Measurements from ENCODE around the gene WT1. TPM values are rescaled to one million over a fixed set of nuclear protein-coding genes. Genes with fewer than 3 reads are reported as not detected.

Gene WT1
- total and polyA plus RNA-seq, 2 of the 4 experiments (the other 2 are of a cell fraction): not detected

DNA sequence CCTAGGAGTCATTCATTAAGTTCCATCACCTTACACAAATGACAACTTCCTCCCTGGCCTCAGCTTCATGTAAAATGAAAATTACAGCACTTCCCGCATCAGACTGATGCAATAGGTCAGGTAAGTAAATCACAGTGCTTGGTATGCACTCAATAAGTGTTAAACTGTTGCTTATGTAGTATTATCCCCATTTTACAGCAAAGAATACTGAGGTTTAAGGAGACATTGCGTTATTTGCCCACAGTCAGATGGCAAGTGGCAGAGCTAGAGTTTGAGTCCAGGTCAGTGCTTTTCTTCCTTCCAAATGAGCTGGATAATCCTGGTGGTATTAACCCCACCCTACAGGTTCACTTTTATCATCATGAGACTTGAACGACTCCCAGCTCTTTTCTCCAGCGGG is 29.7 kb downstream of the WT1 start:
- H4K91ac ChIP-seq (ENCODE audit: insufficient read depth, low read depth, low read length): no peak overlapping the region
- no peak overlapping the region for H3K23ac ChIP-seq (ENCODE audit: low read depth, low read length)
- H3K9ac ChIP-seq (ENCODE audit: low read depth, low read length): no peak overlapping the region
- no peak overlapping the region for H4K5ac ChIP-seq (ENCODE audit: low read depth, low read length)
- H3K18ac ChIP-seq (ENCODE audit: low read depth, low read length): no peak overlapping the region
- H3K56ac ChIP-seq (ENCODE audit: extremely low read depth, insufficient read depth, low read length): no peak overlapping the region
- H2BK5ac ChIP-seq (ENCODE audit: low read depth, low read length, poor library complexity, severe bottlenecking): no peak overlapping the region
- no peak overlapping the region for H2AK5ac ChIP-seq (ENCODE audit: low read depth, low read length)
- POLR2A ChIA-PET (ENCODE audit: unreplicated experiment): no interaction called here
- no peak overlapping the region for H3K14ac ChIP-seq (replicated peaks; ENCODE audit: low read depth, low read length)
- dilution Hi-C loops (cut with HindIII; ENCODE audit: low sequenced_read_pairs, unreplicated experiment) (no loop called here), intact Hi-C loops (cut with micrococcal nuclease) (no loop called here), in situ Hi-C loops (cut with MboI; ENCODE audit: low sequenced_read_pairs) (no loop called here)
- H3K27me3 ChIP-seq (ENCODE audit: control insufficient read depth, insufficient read depth, low read length): no peaks in the 10 kb centered on the region; the same call in 1 of the 2 replicates
- no peak overlapping the region for H3K4me2 ChIP-seq (ENCODE audit: low read depth, low read length)
- no peak overlapping the region for H4K8ac ChIP-seq (ENCODE audit: low read depth in 2 of 2, low read length in 2 of 2)
- DNase-seq (no peak), ATAC-seq (ENCODE audit: low read depth) (no peak)
- no peak overlapping the region for H2BK20ac ChIP-seq (ENCODE audit: low read depth, low read length)
- 60% methylated on average over 1 of the region's 4 CpGs; no CpG with 5 or more reads in 1 of the 2 experiments for WGBS, 2 experiments (ENCODE audit: extremely low coverage in 2 of 2, insufficient read length in 1 of 2)
- H2AFZ ChIP-seq (replicated peaks; ENCODE audit: low read length, poor library complexity): no peak overlapping the region
- no peak overlapping the region for H2BK15ac ChIP-seq (ENCODE audit: low read depth, low read length)
- no peak overlapping the region for H2AK9ac ChIP-seq (replicated peaks; ENCODE audit: low read depth, low read length, poor library complexity)
- no peak overlapping the region for H3K27ac ChIP-seq (ENCODE audit: insufficient read depth, low read length)
- H3K4me1 ChIP-seq (ENCODE audit: control insufficient read depth, insufficient read depth, low read length): no peaks in the 10 kb centered on the region
- H3K79me1 ChIP-seq (ENCODE audit: low read depth in 1 of 2, low read length in 2 of 2): no peaks in the 10 kb centered on the region
- H3K4me3 ChIP-seq (ENCODE audit: insufficient read depth, low read depth, low read length): no peak overlapping the region
- CTCF ChIA-PET: interaction anchor here (0.5 kb wide), 1 partner anchor 19 kb away, joined by 3 read pairs; no protein-coding TSS in a partner anchor
- no peak overlapping the region for H3K4ac ChIP-seq (ENCODE audit: low read depth, low read length)
- no peak overlapping the region for H2BK120ac ChIP-seq (ENCODE audit: low read depth, low read length)
- no peaks in the 10 kb centered on the region for H3K9me1 ChIP-seq (ENCODE audit: insufficient read depth, low read length)
- no peaks in the 10 kb centered on the region for H4K20me1 ChIP-seq (ENCODE audit: insufficient read depth, low read length)
- TF ChIP-seq RFX5 (IDR thresholded peaks at IDR 0.05; ENCODE audit: low read depth, low read length) (no peak), BHLHE40 (IDR thresholded peaks at IDR 0.05; ENCODE audit: low read depth, low read length) (no peak), FOS (IDR thresholded peaks at IDR 0.05; ENCODE audit: low read depth, low read length) (no peak), RAD21 (IDR thresholded peaks at IDR 0.05; ENCODE audit: low read length) (no peak), CHD1 (IDR thresholded peaks at IDR 0.05; ENCODE audit: low read depth, low read length) (no peak), SMC3 (IDR thresholded peaks at IDR 0.05; ENCODE audit: low read depth, low read length) (no peak), RCOR1 (IDR thresholded peaks at IDR 0.05; ENCODE audit: insufficient replicate concordance, low read length) (no peak), MXI1 (IDR thresholded peaks at IDR 0.05; ENCODE audit: borderline replicate concordance, low read depth, low read length) (no peak), NFE2L2 (IDR thresholded peaks at IDR 0.05; ENCODE audit: low read depth, low read length) (no peak)
- TF ChIP-seq, protein P1, sequence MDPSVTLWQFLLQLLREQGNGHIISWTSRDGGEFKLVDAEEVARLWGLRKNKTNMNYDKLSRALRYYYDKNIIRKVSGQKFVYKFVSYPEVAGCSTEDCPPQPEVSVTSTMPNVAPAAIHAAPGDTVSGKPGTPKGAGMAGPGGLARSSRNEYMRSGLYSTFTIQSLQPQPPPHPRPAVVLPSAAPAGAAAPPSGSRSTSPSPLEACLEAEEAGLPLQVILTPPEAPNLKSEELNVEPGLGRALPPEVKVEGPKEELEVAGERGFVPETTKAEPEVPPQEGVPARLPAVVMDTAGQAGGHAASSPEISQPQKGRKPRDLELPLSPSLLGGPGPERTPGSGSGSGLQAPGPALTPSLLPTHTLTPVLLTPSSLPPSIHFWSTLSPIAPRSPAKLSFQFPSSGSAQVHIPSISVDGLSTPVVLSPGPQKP (IDR thresholded peaks at IDR 0.05; ENCODE audit: borderline replicate concordance, low read depth, low read length): no peak
- TF ChIP-seq, protein P2, sequence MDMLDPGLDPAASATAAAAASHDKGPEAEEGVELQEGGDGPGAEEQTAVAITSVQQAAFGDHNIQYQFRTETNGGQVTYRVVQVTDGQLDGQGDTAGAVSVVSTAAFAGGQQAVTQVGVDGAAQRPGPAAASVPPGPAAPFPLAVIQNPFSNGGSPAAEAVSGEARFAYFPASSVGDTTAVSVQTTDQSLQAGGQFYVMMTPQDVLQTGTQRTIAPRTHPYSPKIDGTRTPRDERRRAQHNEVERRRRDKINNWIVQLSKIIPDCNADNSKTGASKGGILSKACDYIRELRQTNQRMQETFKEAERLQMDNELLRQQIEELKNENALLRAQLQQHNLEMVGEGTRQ (IDR thresholded peaks at IDR 0.05; ENCODE audit: low read depth, low read length): no peak
- TF ChIP-seq, protein P3, sequence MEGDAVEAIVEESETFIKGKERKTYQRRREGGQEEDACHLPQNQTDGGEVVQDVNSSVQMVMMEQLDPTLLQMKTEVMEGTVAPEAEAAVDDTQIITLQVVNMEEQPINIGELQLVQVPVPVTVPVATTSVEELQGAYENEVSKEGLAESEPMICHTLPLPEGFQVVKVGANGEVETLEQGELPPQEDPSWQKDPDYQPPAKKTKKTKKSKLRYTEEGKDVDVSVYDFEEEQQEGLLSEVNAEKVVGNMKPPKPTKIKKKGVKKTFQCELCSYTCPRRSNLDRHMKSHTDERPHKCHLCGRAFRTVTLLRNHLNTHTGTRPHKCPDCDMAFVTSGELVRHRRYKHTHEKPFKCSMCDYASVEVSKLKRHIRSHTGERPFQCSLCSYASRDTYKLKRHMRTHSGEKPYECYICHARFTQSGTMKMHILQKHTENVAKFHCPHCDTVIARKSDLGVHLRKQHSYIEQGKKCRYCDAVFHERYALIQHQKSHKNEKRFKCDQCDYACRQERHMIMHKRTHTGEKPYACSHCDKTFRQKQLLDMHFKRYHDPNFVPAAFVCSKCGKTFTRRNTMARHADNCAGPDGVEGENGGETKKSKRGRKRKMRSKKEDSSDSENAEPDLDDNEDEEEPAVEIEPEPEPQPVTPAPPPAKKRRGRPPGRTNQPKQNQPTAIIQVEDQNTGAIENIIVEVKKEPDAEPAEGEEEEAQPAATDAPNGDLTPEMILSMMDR (conservative IDR thresholded peaks at IDR 0.05; ENCODE audit: low read depth, low read length): no peak
- H3K9me3 ChIP-seq (ENCODE audit: control insufficient read depth, insufficient read depth, low read length): no peaks in the 10 kb centered on the region
- no TSS peak for BruUV-seq (replicated peaks)
- H3K36me3 ChIP-seq (ENCODE audit: control insufficient read depth, insufficient read depth, low read length): no peaks in the 10 kb centered on the region
